Subcutaneous abdominal adipose tissue (tissue), 5 donors: ENCODE results near the gene ZNF500.

Experiments used
- H3K27ac ChIP-seq: one replicate; pipeline ENCODE4 v1.7.0; 2013; ENCODE audit warnings: low read depth, mild to moderate bottlenecking, inconsistent platforms, low read length, moderate library complexity
- H3K27me3 ChIP-seq, 5 donors: one replicate each; pipeline ENCODE4 v1.7.0; 2013; ENCODE audit warnings: low read length in 5 of 5, inconsistent platforms in 1 of 5; ENCODE audit not compliant: control insufficient read depth in 5 of 5, insufficient read depth in 4 of 5
- H3K36me3 ChIP-seq, 5 donors: one replicate each; pipeline ENCODE4 v1.7.0; 2013; ENCODE audit warnings: low read length in 5 of 5; ENCODE audit not compliant: control insufficient read depth in 5 of 5, insufficient read depth in 5 of 5
- H3K4me1 ChIP-seq, 5 donors: one replicate each; pipeline ENCODE4 v1.7.0; 2013; ENCODE audit warnings: low read length in 5 of 5, mild to moderate bottlenecking in 3 of 5, moderate library complexity in 1 of 5; ENCODE audit not compliant: control insufficient read depth in 5 of 5, insufficient read depth in 5 of 5
- H3K4me3 ChIP-seq, 5 donors: one replicate each; pipeline ENCODE4 v1.7.0; 2013; ENCODE audit warnings: low read length in 5 of 5, low read depth in 1 of 5
- H3K9ac ChIP-seq, 5 donors: one replicate each; pipeline ENCODE4 v1.7.0; 2013; ENCODE audit warnings: low read length in 5 of 5, mild to moderate bottlenecking in 4 of 5, moderate library complexity in 3 of 5
- H3K9me3 ChIP-seq, 5 donors: one replicate each; pipeline ENCODE4 v1.7.0; 2013; ENCODE audit warnings: low read length in 5 of 5; ENCODE audit not compliant: control insufficient read depth in 5 of 5
- donor health status: healthy.
- donor health status: healthy.
- donor health status: healthy.
- donor health status: healthy.
- donor health status: healthy.

The ZNF500 gene

GRCh38 chr16:4755687-4756086 lies 11.3 kb downstream of the ZNF500 start:
- Histone ChIP-seq H3K27ac (no peak overlapping the region), H3K9ac (no peak overlapping the region), H3K9me3 (peaks cover 0 to 4% (median 0%) of the 10 kb centered on the region in 5 donors), H3K4me3 (no peak overlapping the region), H3K4me1 (no peaks in the 10 kb centered on the region), H3K27me3 (no peaks in the 10 kb centered on the region), H3K36me3 (peaks cover 0 to 83% (median 75%) of the 10 kb centered on the region in 5 donors)

DNA sequence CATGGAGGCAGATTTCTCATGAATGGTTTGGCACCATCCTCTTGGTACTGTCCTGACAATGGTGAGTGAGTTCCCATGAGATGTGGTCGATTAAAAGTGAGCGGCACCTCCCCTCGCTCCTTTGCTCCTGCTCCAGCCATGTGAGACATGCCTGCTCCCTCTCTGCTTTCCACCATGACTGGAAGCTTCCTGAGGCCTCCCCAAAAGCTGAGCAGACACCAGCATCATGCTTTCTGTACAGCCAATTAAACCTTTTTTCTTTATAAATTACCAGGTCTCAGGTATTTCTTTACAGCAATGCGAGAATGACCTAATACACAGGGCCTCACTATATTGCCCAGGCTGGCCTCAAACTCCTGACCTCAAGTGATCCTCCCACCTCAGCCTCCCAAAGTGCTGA lies 12.1 kb downstream of the ZNF500 start:
- no peak overlapping the region for H3K9ac ChIP-seq
- H3K27ac ChIP-seq, result no peak overlapping the region
- H3K36me3 ChIP-seq, result peaks cover 0 to 82% (median 68%) of the 10 kb centered on the region in 5 donors
- H3K4me1 ChIP-seq, result no peaks in the 10 kb centered on the region
- no peaks in the 10 kb centered on the region for H3K27me3 ChIP-seq
- H3K9me3 ChIP-seq, result peaks cover 0 to 4% (median 0%) of the 10 kb centered on the region in 5 donors
- H3K4me3 ChIP-seq, result no peak overlapping the region

DNA sequence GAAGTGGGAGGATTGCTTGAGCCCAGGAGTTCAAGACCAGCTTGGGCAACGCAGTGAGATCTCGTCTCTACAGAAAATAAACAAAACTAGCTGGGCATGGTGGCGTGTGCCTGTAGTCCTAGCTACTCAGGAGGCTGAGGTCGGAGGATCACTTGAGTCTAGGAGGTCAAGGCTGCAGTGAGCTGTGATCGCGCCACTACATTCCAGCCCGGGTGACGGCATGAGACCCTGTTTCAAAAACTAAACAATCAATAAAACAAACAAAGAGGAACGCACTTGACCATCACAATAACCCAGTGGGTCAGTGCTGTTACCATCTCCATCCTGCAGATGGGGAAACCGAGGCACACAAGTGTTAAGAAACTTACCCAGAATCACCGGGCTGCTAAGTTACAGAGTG lies 13.7 kb downstream of the ZNF500 start:
- Histone ChIP-seq H3K9me3 (peaks cover 0 to 4% (median 0%) of the 10 kb centered on the region in 5 donors), H3K27me3 (no peaks in the 10 kb centered on the region), H3K4me1 (no peaks in the 10 kb centered on the region), H3K9ac (no peak overlapping the region), H3K27ac (no peak overlapping the region), H3K36me3 (peaks cover 0 to 73% (median 60%) of the 10 kb centered on the region in 5 donors), H3K4me3 (no peak overlapping the region)

DNA sequence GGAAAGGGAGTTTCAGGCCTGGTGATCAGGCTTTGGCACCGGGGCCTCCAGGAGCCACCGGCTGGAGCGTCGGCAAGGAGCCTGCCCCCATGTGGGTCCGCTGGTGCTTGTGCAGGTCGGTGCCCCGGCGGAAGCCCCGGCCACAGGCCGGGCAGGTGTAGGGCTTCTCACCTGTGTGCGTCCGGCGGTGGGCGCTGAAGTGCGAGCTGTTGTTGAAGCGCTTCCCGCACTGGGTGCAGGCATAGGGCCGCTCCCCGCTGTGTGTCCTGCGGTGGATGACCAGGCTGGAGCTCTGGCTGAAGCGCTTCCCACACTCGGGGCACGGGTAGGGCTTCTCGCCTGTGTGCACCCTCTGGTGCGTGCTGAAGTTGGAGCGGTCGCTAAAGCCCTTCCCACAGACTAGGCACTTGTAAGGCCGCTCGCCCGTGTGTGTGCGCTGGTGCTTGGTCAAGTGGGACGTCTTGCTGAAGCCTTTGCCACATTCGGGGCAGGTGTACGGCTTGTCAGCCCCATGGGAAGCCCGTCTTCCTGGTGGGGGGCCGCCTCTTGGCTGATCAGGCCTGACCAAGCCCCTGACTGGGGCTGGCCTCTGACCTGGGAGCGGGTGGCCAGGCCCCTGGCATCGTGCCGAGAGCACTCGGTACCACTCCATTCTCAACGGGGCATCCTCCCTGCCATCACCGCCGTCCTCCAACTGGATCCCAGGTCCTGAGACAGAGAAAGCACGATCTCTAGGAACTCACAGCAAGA lies 14.4 kb downstream of the ZNF500 start:
- Histone ChIP-seq H3K36me3 (peaks cover 0 to 69% (median 58%) of the 10 kb centered on the region in 5 donors), H3K9me3 (peaks cover 0 to 4% (median 0%) of the 10 kb centered on the region in 5 donors), H3K27ac (no peak overlapping the region), H3K4me3 (no peak overlapping the region), H3K4me1 (peaks cover 0 to 1% (median 0%) of the 10 kb centered on the region in 5 donors), H3K27me3 (no peaks in the 10 kb centered on the region), H3K9ac (no peak overlapping the region)

GRCh38 chr16:4750896-4751295 lies 16.1 kb downstream of the ZNF500 start:
- H3K9ac ChIP-seq, result no peak overlapping the region
- peaks cover 0 to 4% (median 0%) of the 10 kb centered on the region in 5 donors for H3K9me3 ChIP-seq
- H3K27me3 ChIP-seq, result no peaks in the 10 kb centered on the region
- peaks cover 0 to 11% (median 9%) of the 10 kb centered on the region in 5 donors for H3K4me1 ChIP-seq
- peaks cover 0 to 61% (median 52%) of the 10 kb centered on the region in 5 donors for H3K36me3 ChIP-seq
- no peak overlapping the region for H3K4me3 ChIP-seq
- H3K27ac ChIP-seq, result no peak overlapping the region

- Histone ChIP-seq H3K4me3 (no peak overlapping the region), H3K36me3 (peaks cover 0 to 53% (median 44%) of the 10 kb centered on the region in 5 donors), H3K27ac (no peak overlapping the region), H3K27me3 (no peaks in the 10 kb centered on the region), H3K9me3 (peaks cover 0 to 2% (median 0%) of the 10 kb centered on the region in 5 donors), H3K9ac (no peak overlapping the region), H3K4me1 (peaks cover 0 to 11% (median 9%) of the 10 kb centered on the region in 5 donors)
Observed at GRCh38 chr16:4749700-4750257, 17.2 kb downstream of the ZNF500 start.

GRCh38 chr16:4748682-4749411 lies 18.1 kb downstream of the ZNF500 start:
- H3K36me3 ChIP-seq, result peaks cover 0 to 47% (median 40%) of the 10 kb centered on the region in 5 donors
- H3K9me3 ChIP-seq, result no peaks in the 10 kb centered on the region
- H3K4me1 ChIP-seq, result peaks cover 0 to 11% (median 9%) of the 10 kb centered on the region in 5 donors
- H3K4me3 ChIP-seq, result no peak overlapping the region
- H3K27me3 ChIP-seq, result no peaks in the 10 kb centered on the region
- H3K9ac ChIP-seq, result no peak overlapping the region
- H3K27ac ChIP-seq, result no peak overlapping the region

- H3K27me3 ChIP-seq, result peaks cover 0 to 2% (median 0%) of the 10 kb centered on the region in 5 donors
- H3K9me3 ChIP-seq, result no peaks in the 10 kb centered on the region
- H3K27ac ChIP-seq, result no peak overlapping the region
- H3K4me3 ChIP-seq, result no peak overlapping the region
- H3K9ac ChIP-seq, result no peak overlapping the region
- peaks cover 0 to 40% (median 32%) of the 10 kb centered on the region in 5 donors for H3K36me3 ChIP-seq
- H3K4me1 ChIP-seq, result peaks cover 0 to 16% (median 15%) of the 10 kb centered on the region in 5 donors
Observed at GRCh38 chr16:4747906-4748681, 18.9 kb downstream of the ZNF500 start.

GRCh38 chr16:4746991-4747574 lies 19.9 kb downstream of the ZNF500 start:
- no peak overlapping the region for H3K27ac ChIP-seq

More at GRCh38 chr16:4746991-4747574, 19.9 kb downstream of the ZNF500 start:
- H3K9me3 ChIP-seq, result no peaks in the 10 kb centered on the region
- H3K9ac ChIP-seq, result no peak overlapping the region
- peaks cover 0 to 20% (median 18%) of the 10 kb centered on the region in 5 donors for H3K4me1 ChIP-seq
- H3K36me3 ChIP-seq, result peaks cover 0 to 30% (median 22%) of the 10 kb centered on the region in 5 donors
- no peak overlapping the region for H3K4me3 ChIP-seq
- H3K27me3 ChIP-seq, result peaks cover 0 to 7% (median 4%) of the 10 kb centered on the region in 5 donors
